GM12873 (cell line): ENCODE measurements around the gene TTC27.

ENCODE experiments used
- TF ChIP-seq, protein P1 (sequence below): IDR thresholded peaks from 2 replicates; pipeline ENCODE4 v1.5.1; 2012; ENCODE audit warnings: low read depth, mild to moderate bottlenecking, moderate library complexity, low read length, control low read depth; ENCODE audit not compliant: insufficient read depth; ENCODE audit errors: missing control alignments

Gene TTC27

GRCh38 chr2:32832821-32833220 lies 205.0 kb downstream of the TTC27 start:
- TF ChIP-seq, protein P1, sequence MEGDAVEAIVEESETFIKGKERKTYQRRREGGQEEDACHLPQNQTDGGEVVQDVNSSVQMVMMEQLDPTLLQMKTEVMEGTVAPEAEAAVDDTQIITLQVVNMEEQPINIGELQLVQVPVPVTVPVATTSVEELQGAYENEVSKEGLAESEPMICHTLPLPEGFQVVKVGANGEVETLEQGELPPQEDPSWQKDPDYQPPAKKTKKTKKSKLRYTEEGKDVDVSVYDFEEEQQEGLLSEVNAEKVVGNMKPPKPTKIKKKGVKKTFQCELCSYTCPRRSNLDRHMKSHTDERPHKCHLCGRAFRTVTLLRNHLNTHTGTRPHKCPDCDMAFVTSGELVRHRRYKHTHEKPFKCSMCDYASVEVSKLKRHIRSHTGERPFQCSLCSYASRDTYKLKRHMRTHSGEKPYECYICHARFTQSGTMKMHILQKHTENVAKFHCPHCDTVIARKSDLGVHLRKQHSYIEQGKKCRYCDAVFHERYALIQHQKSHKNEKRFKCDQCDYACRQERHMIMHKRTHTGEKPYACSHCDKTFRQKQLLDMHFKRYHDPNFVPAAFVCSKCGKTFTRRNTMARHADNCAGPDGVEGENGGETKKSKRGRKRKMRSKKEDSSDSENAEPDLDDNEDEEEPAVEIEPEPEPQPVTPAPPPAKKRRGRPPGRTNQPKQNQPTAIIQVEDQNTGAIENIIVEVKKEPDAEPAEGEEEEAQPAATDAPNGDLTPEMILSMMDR = no peak

DNA sequence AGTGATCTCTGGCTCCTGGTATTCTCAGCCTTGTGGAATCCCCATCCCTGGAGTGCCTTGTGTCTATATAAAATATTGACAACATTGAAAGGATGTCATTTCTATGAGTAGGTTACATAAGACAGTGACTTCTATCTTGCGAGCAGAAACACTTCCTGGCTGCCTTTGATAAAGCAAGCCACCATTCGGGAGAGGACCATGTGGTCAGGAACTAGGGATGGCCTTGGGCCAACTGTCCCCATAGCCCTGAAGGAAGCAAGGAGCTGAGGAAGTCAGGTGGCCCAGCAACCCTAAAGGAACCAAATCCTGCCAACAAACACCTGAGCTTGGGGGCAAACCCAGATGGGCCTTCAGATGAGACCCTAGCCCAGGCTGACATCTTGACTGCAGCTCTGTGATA lies 205.9 kb downstream of the TTC27 start:
- TF ChIP-seq, protein P1 = no peak

- TF ChIP-seq, protein P1 = no peak
Observed at GRCh38 chr2:32835148-32835547, 207.3 kb downstream of the TTC27 start.

DNA sequence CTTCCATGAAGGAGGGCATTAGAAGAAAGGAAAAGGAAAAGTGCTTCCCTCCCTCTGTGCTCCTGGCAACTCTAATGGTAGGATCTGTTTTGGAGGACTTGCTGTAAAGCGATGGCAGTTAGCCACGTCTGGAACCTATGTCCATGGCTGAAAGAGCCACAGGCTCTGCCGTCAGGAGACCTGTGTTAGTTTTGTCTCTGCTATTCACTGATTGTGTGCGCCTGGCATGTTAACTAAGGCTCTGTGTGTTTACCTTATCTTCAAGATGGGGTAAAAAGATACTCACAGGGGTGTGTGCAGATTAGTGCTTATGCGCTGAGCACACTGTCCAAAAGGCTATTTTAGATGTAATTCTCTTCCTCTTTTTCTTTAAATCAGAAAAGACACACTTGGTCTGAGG lies 209.1 kb downstream of the TTC27 start:
- TF ChIP-seq, protein P1 = no peak

DNA sequence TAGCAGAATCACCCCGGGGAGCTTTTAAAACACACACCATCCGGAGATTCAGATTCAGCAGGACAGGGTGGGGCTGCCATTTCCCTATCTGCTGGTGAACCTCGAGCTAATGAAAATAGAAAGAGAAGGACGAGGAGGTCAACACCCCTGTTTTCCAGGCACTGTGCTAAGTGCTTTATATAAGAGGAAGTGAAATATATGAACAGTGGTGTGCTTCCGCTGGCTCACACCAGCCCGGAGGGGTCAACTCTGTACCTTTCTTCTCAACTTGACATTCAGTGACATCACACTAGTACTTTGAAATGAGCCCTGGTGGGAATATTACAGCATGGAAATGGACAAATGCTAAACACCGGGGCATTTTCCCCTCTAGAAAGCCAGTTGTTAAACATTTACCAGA lies 210.6 kb downstream of the TTC27 start:
- TF ChIP-seq, protein P1 = no peak

DNA sequence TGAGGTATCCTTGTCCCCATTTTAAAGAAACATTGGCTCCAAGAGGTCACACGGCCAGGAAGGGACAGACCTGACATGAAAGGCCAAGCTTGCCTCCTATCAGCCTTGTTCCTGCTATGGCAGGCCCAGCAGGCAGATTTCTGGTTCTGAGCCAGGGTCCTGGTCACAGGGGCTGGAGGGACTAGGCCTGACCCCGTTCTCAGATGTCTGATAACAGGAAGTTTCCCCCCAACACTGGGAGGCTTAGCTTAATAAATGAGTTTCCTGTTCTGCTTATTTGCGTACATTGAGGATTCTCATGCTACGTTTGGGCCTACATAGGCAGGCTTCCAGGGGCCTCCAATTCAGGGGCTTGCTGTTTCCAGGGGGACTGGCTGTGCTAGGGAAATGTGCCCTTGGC lies 211.1 kb downstream of the TTC27 start:
- TF ChIP-seq, protein P1 = no peak

DNA sequence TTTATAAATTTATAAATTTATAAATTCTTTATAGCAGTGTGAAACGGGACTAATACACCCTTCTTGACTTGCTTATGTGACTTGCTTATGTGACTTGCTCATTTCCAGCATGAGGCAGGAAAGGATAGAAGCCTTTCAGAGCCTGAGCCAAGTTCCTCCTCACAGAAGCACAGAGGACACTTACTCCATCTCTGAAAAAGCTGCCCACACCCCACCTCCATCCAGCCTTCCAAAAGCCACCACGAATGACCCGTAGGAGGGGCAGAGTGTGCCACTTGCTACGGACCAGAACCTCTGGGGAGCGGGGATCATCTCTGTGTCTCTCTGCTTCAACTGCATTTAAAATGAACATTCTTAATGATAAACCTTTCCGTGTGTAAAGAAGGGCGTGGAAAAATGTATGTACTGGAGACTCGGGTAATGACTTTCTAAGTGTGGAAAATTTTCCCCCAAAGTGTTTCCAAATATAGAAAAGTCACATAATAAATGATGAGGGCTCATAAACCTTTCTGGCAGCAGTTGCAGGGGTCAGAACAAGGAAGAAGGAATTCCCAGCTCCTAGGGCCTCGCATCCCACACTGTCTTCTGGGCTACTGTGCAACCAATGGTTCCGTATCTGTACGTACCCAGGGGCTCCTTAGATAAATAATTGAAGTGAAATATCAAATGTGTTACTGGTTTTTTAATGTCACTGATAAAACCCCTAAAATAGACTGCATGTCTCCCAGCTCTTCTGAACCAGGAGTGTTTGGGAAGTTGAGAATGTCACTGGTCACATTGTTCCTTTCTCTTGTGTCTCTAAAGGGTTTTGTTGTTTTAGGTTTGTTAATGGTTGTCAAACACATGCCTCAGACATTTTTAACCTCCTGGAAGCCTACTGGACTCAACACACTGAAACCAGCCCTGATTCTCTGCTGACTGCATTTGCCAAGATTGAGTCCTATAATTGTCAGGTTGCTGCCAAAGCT lies 214.4 kb downstream of the TTC27 start:
- TF ChIP-seq, protein P1 = no peak
